ENCODE measurements around the gene VPS51.
A peak's percentile ranks its signal among the peaks of the same experiment; 100 is the strongest.

Gene VPS51

GRCh38 chr11:65067446-65067845, 28.6 kb upstream of the VPS51 start:
- TF ChIP-seq CTCF (IDR thresholded peaks at IDR 0.05; ENCODE audit: insufficient read depth, low read length, missing control alignments) = no peak
- ChIA-PET CTCF (no interaction called here), POLR2A (no interaction called here)
- no peak overlapping the region for H3K4me3 ChIP-seq (ENCODE audit: low read depth, low read length)
- DNase-seq (ENCODE audit: low read depth, low spot score) = no peak

GRCh38 chr11:65069217-65069616, 26.8 kb upstream of the VPS51 start:
- no peak overlapping the region for H3K4me3 ChIP-seq (ENCODE audit: low read depth, low read length)
- CTCF ChIA-PET = interaction anchor here (1.3 to 1.8 kb wide), 2 partner anchors 10 to 42 kb away, joined by 4 to 7 read pairs; partner anchors contain the start of gene TM7SF2
- no peak for DNase-seq (ENCODE audit: low read depth, low spot score)
- TF ChIP-seq CTCF (IDR thresholded peaks at IDR 0.05; ENCODE audit: insufficient read depth, low read length, missing control alignments) = no peak
- POLR2A ChIA-PET = no interaction called here

- ChIA-PET CTCF (no interaction called here), POLR2A (no interaction called here)
- no peak overlapping the region for H3K4me3 ChIP-seq (ENCODE audit: low read depth, low read length)
- no peak for DNase-seq (ENCODE audit: low read depth, low spot score)
- TF ChIP-seq CTCF (IDR thresholded peaks at IDR 0.05; ENCODE audit: insufficient read depth, low read length, missing control alignments) = no peak
Observed at GRCh38 chr11:65071907-65072630, 23.9 kb upstream of the VPS51 start.

GRCh38 chr11:65072631-65072966, 23.4 kb upstream of the VPS51 start:
- H3K4me3 ChIP-seq (ENCODE audit: low read depth, low read length) = no peak overlapping the region

GRCh38 chr11:65077451-65077850, 18.6 kb upstream of the VPS51 start:
- no peak overlapping the region for H3K4me3 ChIP-seq (ENCODE audit: low read depth, low read length)
- POLR2A ChIA-PET = no interaction called here
- TF ChIP-seq CTCF (IDR thresholded peaks at IDR 0.05; ENCODE audit: insufficient read depth, low read length, missing control alignments) = no peak
- no peak for DNase-seq (ENCODE audit: low read depth, low spot score)
- CTCF ChIA-PET = interaction anchor here (0.8 to 2.0 kb wide), 4 partner anchors 14 to 63 kb away, joined by 3 to 5 read pairs (median 4); partner anchors contain the start of gene ARL2

More at GRCh38 chr11:65072631-65072966, 23.4 kb upstream of the VPS51 start:
- DNase-seq (ENCODE audit: low read depth, low spot score) = no peak
- TF ChIP-seq CTCF (IDR thresholded peaks at IDR 0.05; ENCODE audit: insufficient read depth, low read length, missing control alignments) = no peak
- ChIA-PET POLR2A (no interaction called here), CTCF (no interaction called here)

GRCh38 chr11:65078151-65078550, 17.9 kb upstream of the VPS51 start:
- POLR2A ChIA-PET = no interaction called here
- CTCF ChIA-PET = interaction anchor here (1.5 to 1.6 kb wide), 2 partner anchors 21 to 64 kb away, joined by 3 to 5 read pairs; partner anchors contain the start of gene ARL2
- H3K4me3 ChIP-seq (ENCODE audit: low read depth, low read length) = no peak overlapping the region

More at GRCh38 chr11:65078151-65078550, 17.9 kb upstream of the VPS51 start:
- peak; percentile 54 for TF ChIP-seq CTCF (IDR thresholded peaks at IDR 0.05; ENCODE audit: insufficient read depth, low read length, missing control alignments)
- no peak for DNase-seq (ENCODE audit: low read depth, low spot score)
